Adrenal gland (tissue), 12 donors: Measurements from ENCODE around the gene FANCI. TPM values are rescaled to one million over a fixed set of nuclear protein-coding genes. Genes with fewer than 3 reads are reported as not detected.

Source experiments
- DNase-seq, 7 donors: peaks; one replicate each; pipeline ENCODE4 v3.0.0-alpha.2; 2019 to 2020
- H3K27ac ChIP-seq, 5 donors: fragments of 200-600 bp; sonication (generic) in 4 of 5; 1 replicate in 3 of 5; 2 replicates in 2 of 5; pipeline versions ENCODE4 v1.5.1 to v1.8.0; 2016 to 2020; ENCODE audit warnings: mild to moderate bottlenecking in 1 of 5
- H3K27me3 ChIP-seq: fragments of 200-600 bp; 2 replicates; pipeline ENCODE4 v1.8.0; 2021
- H3K36me3 ChIP-seq, 2 donors: fragments of 200-600 bp; replicated peaks in 1 of 2; 1 replicate in 1 of 2; 2 replicates in 1 of 2; pipeline versions ENCODE4 v1.5.1 to v1.8.0; 2018 to 2022
- H3K4me1 ChIP-seq, 2 donors: fragments of 200-600 bp; replicated peaks in 1 of 2; 1 replicate in 1 of 2; 2 replicates in 1 of 2; pipeline versions ENCODE4 v1.5.1 to v1.8.0; 2018 to 2021
- H3K4me3 ChIP-seq, 4 donors: fragments of 200-600 bp; sonication (generic) in 3 of 4; one replicate each; pipeline ENCODE4 v1.5.1; 2016 to 2018
- H3K9me3 ChIP-seq, 3 donors: fragments of 200-600 bp; sonication (generic) in 1 of 3; replicated peaks in 1 of 3; 1 replicate in 2 of 3; 2 replicates in 1 of 3; pipeline versions ENCODE4 v1.5.1 to v1.8.0; 2016 to 2021
- POLR2A ChIP-seq, 2 donors: fragments of 450-650 bp; IDR thresholded peaks; one replicate each; pipeline ENCODE4 v1.6.1; 2017; ENCODE audit warnings: antibody characterized with exemption in 2 of 2, mild to moderate bottlenecking in 2 of 2, moderate library complexity in 1 of 2
- WGBS, 4 donors: extraction: QIAGEN DNeasy Blood & Tissue Kit in 2 of 4; methylation state at CpG; one replicate each; pipeline versions ENCODE4 v1.1.5 to v1.1.7; 2013 to 2017; 5-methylcytosine and 5-hydroxymethylcytosine counted together
- intact Hi-C, 2 donors: fragments of 100-400 bp; cut with DNase I; formaldehyde crosslinking; loops; one replicate each; pipeline versions ENCODE4 v1.14.1 to v1.15.0; 2022 to 2023
- polyA plus RNA-seq, 3 donors: library from polyadenylated mRNA; stranded (reverse); fragments of 200-250 nt in 2 of 3; fragments of 350-450 nt in 1 of 3; fragmentation: Illumina TruSeq in 1 of 3; extraction: RNeasy Lipid Tissue Mini Kit (QIAGEN cat#74804) in 1 of 3; gene quantifications; one replicate each; pipeline ENCODE4 v1.2.3, GENCODE V29; 2013 to 2014
- total RNA-seq, 9 donors: library from RNA; depleted of rRNA in 4 of 9; stranded (reverse); fragments of >200 nt in 4 of 9; fragments of 120-200 nt in 1 of 9; fragmentation: NEBNext Ultra II Directional in 1 of 9; extraction: Animal tissue kit (Norgen Biotek cat#: 25700) in 1 of 9; gene quantifications; one replicate each; pipeline versions ENCODE4 v1.1.0 to v1.2.4, GENCODE V29; 2013 to 2023
- TF ChIP-seq, protein P1 (sequence below), 6 experiments: fragments of 450-650 bp in 4 of 6; fragments of 200-600 bp in 2 of 6; sonication (generic) in 1 of 6; IDR thresholded peaks; 1 replicate in 5 of 6; 2 replicates in 1 of 6; pipeline versions ENCODE4 v1.5.1 to v1.8.0; 2016 to 2021; ENCODE audit warnings: antibody characterized with exemption in 6 of 6, mild to moderate bottlenecking in 2 of 6, moderate library complexity in 1 of 6
- donor health status: healthy with polysubstance abuse.
- donor health status: Bipolar disorder and iron deficiency.
- donor health status: DM: yes; HTN: yes; CAD: no.
- donor health status: DM: no; HTN: no; CAD: no.
- donor health status: DM: no; HTN: no; CAD: no.
- donor health status: DM: yes; HTN: yes; CAD: no.

Gene FANCI
- total and polyA plus RNA-seq, 12 donors, result 1.5 to 23.5 (median 4.5) TPM

DNA sequence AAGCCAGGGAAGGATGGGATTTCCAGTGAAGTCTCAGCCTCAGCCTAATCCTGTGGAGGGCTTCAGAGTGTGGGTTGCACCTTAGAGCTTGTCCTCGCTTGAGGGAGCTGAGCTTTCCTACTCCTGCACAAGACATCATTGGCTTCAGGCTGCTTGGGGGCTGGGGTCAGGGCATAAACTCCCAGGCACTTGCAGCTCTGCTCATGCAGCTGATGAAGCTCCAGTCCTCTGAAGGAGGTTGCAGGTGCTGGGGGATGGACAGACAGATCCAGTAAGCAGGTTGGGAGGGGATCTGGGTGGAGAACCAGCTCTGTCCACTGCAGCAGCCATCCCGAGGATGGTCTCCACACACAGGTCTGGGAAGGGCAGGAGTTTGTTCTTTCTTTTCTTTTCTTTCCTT lies 110.2 kb downstream of the FANCI start:
- TF ChIP-seq POLR2A (IDR thresholded peaks at IDR 0.05), result no peak
- TF ChIP-seq, protein P1, sequence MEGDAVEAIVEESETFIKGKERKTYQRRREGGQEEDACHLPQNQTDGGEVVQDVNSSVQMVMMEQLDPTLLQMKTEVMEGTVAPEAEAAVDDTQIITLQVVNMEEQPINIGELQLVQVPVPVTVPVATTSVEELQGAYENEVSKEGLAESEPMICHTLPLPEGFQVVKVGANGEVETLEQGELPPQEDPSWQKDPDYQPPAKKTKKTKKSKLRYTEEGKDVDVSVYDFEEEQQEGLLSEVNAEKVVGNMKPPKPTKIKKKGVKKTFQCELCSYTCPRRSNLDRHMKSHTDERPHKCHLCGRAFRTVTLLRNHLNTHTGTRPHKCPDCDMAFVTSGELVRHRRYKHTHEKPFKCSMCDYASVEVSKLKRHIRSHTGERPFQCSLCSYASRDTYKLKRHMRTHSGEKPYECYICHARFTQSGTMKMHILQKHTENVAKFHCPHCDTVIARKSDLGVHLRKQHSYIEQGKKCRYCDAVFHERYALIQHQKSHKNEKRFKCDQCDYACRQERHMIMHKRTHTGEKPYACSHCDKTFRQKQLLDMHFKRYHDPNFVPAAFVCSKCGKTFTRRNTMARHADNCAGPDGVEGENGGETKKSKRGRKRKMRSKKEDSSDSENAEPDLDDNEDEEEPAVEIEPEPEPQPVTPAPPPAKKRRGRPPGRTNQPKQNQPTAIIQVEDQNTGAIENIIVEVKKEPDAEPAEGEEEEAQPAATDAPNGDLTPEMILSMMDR (IDR thresholded peaks at IDR 0.05), result no peak
- intact Hi-C loops, result no loop called here
- no peak overlapping the region for H3K27ac ChIP-seq
- no peaks in the 10 kb centered on the region for H3K9me3 ChIP-seq
- H3K27me3 ChIP-seq, result peaks cover 34% of the 10 kb centered on the region
- no peak for DNase-seq
- 54 to 76% (median 60%) methylated on average over 2 of the region's 2 CpGs for WGBS, 4 donors
- H3K4me1 ChIP-seq, result peaks cover 2 to 4% of the 10 kb centered on the region in 2 donors
- H3K36me3 ChIP-seq, result no peaks in the 10 kb centered on the region
- no peak overlapping the region for H3K4me3 ChIP-seq

DNA sequence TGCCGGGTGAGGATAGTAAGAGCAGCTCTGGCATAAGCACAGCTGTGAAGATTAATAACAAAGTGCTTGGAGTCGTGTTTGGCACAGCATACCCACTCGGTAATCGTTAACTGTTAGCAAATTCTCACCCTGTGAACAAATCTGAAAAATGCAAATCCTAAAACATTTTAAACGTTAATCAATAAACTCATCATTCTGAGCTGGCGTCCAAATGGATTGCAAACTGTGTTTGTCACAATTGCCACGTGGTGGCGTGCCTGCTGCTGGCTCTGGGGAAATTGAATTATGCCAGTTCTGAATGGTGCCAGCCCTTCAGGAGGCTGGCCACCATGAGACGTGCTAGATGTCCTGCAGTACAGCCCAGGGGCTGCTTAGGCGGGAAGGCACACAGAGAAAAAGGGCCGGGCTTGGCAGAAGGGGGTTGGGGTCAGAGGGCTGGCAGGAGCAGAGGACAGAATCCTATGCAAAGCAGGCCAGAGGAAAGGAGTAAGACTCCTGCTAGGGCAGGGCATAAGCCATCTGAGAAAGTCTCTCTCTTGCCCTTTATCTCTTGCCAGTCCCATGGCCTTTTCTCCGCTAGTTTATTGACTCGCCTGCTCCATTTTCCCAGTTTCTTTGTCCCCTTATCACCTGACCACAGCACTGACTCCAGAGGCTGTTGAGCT lies 113.0 kb downstream of the FANCI start:
- intact Hi-C loops, result loop anchor here (2.0 to 5.0 kb wide), 2 partner anchors 71 to 118 kb away; no protein-coding TSS in a partner anchor
- TF ChIP-seq POLR2A (IDR thresholded peaks at IDR 0.05), result no peak
- TF ChIP-seq, protein P1 (IDR thresholded peaks at IDR 0.05), result peak in 3 of 6 experiments; percentile 21 to 33 (median 22)
- Histone ChIP-seq H3K4me3 (no peak overlapping the region), H3K27me3 (peaks cover 56% of the 10 kb centered on the region), H3K4me1 (peaks cover 4 to 7% of the 10 kb centered on the region in 2 donors), H3K36me3 (no peaks in the 10 kb centered on the region), H3K9me3 (no peaks in the 10 kb centered on the region), H3K27ac (no peak overlapping the region)
- DNase-seq, result peak in 3 of 7 donors; percentile 26 to 42 (median 35)
- 31 to 44% (median 35%) methylated on average over 11 to 13 of the region's 13 CpGs for WGBS, 4 donors

DNA sequence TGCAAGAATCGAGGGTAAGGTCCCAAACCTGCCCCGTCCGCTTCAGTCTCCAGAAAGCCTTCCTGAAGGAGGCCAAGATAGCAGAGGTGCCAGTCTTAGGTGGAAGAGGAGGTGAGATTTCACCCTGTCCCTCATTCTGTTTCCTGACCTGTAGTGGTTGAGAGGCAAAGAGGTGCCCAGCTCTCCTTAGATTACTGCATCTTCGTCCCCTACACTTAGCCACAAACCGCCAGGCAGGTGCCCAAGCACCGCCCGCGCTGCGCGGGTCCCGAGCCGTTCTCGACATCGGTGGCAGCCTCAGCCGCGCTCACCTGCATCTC lies 114.6 kb downstream of the FANCI start:
- no peak overlapping the region for H3K27ac ChIP-seq
- H3K27me3 ChIP-seq, result peaks cover 65% of the 10 kb centered on the region
- intact Hi-C loops, result loop anchor here in 1 of 2 donors (5.0 kb wide), 1 partner anchor 69 kb away; no protein-coding TSS in a partner anchor
- no peaks in the 10 kb centered on the region for H3K36me3 ChIP-seq
- no peak for DNase-seq
- TF ChIP-seq, protein P1 (IDR thresholded peaks at IDR 0.05), result no peak
- TF ChIP-seq POLR2A (IDR thresholded peaks at IDR 0.05), result no peak
- peak overlapping the region in 2 of 4 donors; percentile 26 to 47 for H3K4me3 ChIP-seq
- WGBS, 4 donors, result 4 to 46% (median 6%) methylated on average over 3 to 16 of the region's 16 CpGs
- H3K9me3 ChIP-seq, result no peaks in the 10 kb centered on the region
- H3K4me1 ChIP-seq, result peaks cover 4 to 17% of the 10 kb centered on the region in 2 donors

DNA sequence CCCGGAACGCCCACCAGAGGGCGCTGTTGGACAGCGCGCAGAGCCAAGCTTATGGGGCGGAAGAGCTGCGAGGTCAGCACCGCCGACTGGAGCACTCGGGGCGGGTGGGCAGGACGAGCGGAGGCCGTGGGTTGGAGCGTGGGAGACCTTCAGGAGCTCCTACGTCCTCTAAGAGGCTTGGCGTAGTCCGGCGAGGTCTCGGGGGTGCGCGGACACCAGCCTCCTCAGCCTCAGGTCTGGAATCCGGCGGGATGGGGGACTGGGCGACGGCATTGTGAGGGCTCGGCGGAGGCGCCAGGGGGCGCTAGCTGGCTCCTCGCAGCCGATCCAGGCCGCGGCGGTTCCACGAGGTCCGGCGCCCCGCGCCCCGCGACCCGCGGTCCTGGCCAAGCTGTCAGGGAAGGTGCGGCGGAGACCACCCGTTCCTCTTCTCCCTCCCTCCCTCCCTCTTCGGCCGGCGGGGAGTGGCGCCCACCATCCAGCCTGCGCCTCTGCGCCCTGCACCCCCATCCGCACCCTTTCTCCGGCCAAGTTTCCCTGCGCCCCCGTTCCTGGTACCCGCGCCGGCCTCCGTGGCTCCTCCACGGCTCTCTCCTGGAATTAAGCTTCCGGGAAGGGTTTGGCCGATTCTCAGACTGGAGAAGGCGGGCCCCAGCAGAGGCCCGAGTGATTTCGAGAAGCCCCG lies 115.1 kb downstream of the FANCI start:
- WGBS, 4 donors, result 2 to 6% (median 3%) methylated on average over 10 to 68 of the region's 68 CpGs
- H3K4me3 ChIP-seq, result peak overlapping the region in 2 of 4 donors; percentile 26 to 47
- peaks cover 4 to 17% of the 10 kb centered on the region in 2 donors for H3K4me1 ChIP-seq
- intact Hi-C loops, result loop anchor here (1.0 to 5.0 kb wide), 2 partner anchors 68 to 71 kb away; no protein-coding TSS in a partner anchor
- H3K27ac ChIP-seq, result no peak overlapping the region
- H3K36me3 ChIP-seq, result no peaks in the 10 kb centered on the region
- peak; percentile 49 to 87 (median 67) for DNase-seq
- peaks cover 65% of the 10 kb centered on the region for H3K27me3 ChIP-seq
- H3K9me3 ChIP-seq, result no peaks in the 10 kb centered on the region
- no peak for TF ChIP-seq POLR2A (IDR thresholded peaks at IDR 0.05)
- TF ChIP-seq, protein P1 (IDR thresholded peaks at IDR 0.05), result peak; percentile 94 to 100 (median 98)
